ENCODE results near the gene AFG3L2. TPM values are rescaled to one million over a fixed set of nuclear protein-coding genes. Genes with fewer than 3 reads are reported as not detected.

AFG3L2 gene
- total and polyA plus RNA-seq, 2 experiments from 2014 or later, result 50.3 to 105 TPM

DNA sequence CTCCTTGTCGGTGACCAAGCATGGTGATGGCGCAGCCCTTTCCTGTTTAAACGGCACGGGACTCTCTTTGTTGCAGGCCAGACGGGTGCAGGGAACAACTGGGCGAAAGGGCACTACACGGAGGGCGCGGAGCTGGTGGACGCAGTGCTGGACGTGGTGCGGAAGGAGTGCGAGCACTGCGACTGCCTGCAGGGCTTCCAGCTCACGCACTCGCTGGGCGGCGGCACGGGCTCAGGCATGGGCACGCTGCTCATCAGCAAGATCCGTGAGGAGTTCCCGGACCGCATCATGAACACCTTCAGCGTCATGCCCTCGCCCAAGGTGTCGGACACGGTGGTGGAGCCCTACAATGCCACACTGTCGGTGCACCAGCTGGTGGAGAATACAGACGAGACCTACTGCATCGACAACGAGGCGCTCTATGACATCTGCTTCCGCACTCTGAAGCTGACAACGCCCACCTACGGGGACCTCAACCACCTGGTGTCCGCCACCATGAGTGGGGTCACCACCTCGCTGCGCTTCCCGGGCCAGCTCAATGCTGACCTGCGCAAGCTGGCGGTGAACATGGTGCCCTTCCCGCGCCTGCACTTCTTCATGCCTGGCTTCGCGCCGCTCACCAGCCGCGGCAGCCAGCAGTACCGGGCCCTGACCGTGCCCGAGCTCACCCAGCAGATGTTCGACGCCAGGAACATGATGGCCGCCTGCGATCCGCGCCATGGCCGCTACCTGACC, 51.9 kb downstream of the AFG3L2 start:
- no peak overlapping the region for H3K4me3 ChIP-seq
- Mint-ChIP-seq H3K36me3 (ENCODE audit: low read depth) (peaks cover 74% of the 10 kb centered on the region), H3K27me3 (ENCODE audit: insufficient read depth, low read depth, poor library complexity) (no peaks in the 10 kb centered on the region), H3K4me1 (peaks cover 7% of the 10 kb centered on the region; the same call in 2 of the 3 replicates), H3K9me3 (no peaks in the 10 kb centered on the region), H3K27ac (no peak overlapping the region), H3K4me3 (no peak overlapping the region)
- peaks cover 10% of the 10 kb centered on the region for H4K20me1 ChIP-seq (replicated peaks; ENCODE audit: insufficient read depth)
- no peaks in the 10 kb centered on the region for H3K9me2 ChIP-seq (ENCODE audit: insufficient read depth)
- peaks cover 24% of the 10 kb centered on the region for H3F3A ChIP-seq (replicated peaks; ENCODE audit: low read depth)
- H3K36me3 ChIP-seq (ENCODE audit: insufficient read depth), result peaks cover 13% of the 10 kb centered on the region
- TF ChIP-seq, protein P1, sequence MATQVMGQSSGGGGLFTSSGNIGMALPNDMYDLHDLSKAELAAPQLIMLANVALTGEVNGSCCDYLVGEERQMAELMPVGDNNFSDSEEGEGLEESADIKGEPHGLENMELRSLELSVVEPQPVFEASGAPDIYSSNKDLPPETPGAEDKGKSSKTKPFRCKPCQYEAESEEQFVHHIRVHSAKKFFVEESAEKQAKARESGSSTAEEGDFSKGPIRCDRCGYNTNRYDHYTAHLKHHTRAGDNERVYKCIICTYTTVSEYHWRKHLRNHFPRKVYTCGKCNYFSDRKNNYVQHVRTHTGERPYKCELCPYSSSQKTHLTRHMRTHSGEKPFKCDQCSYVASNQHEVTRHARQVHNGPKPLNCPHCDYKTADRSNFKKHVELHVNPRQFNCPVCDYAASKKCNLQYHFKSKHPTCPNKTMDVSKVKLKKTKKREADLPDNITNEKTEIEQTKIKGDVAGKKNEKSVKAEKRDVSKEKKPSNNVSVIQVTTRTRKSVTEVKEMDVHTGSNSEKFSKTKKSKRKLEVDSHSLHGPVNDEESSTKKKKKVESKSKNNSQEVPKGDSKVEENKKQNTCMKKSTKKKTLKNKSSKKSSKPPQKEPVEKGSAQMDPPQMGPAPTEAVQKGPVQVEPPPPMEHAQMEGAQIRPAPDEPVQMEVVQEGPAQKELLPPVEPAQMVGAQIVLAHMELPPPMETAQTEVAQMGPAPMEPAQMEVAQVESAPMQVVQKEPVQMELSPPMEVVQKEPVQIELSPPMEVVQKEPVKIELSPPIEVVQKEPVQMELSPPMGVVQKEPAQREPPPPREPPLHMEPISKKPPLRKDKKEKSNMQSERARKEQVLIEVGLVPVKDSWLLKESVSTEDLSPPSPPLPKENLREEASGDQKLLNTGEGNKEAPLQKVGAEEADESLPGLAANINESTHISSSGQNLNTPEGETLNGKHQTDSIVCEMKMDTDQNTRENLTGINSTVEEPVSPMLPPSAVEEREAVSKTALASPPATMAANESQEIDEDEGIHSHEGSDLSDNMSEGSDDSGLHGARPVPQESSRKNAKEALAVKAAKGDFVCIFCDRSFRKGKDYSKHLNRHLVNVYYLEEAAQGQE (IDR thresholded peaks at IDR 0.05; ENCODE audit: unreplicated experiment), result no peak
- TF ChIP-seq EZH2 (IDR thresholded peaks at IDR 0.05; ENCODE audit: low read depth, unreplicated experiment), result no peak
- TF ChIP-seq, protein P2, sequence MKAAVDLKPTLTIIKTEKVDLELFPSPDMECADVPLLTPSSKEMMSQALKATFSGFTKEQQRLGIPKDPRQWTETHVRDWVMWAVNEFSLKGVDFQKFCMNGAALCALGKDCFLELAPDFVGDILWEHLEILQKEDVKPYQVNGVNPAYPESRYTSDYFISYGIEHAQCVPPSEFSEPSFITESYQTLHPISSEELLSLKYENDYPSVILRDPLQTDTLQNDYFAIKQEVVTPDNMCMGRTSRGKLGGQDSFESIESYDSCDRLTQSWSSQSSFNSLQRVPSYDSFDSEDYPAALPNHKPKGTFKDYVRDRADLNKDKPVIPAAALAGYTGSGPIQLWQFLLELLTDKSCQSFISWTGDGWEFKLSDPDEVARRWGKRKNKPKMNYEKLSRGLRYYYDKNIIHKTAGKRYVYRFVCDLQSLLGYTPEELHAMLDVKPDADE (IDR thresholded peaks at IDR 0.05), result no peak
- TF ChIP-seq STAT1 (IDR thresholded peaks at IDR 0.05; ENCODE audit: unreplicated experiment), result no peak
- no peak for TF ChIP-seq CREB1 (CRISPR knock-in tag; IDR thresholded peaks at IDR 0.05; ENCODE audit: low read depth)
- no peak for TF ChIP-seq EZH2phosphoT487 (IDR thresholded peaks at IDR 0.05; ENCODE audit: unreplicated experiment)
- no peak for TF ChIP-seq ZNF331 (CRISPR knock-in tag; IDR thresholded peaks at IDR 0.05; ENCODE audit: low read depth)
- TF ChIP-seq, protein P3, sequence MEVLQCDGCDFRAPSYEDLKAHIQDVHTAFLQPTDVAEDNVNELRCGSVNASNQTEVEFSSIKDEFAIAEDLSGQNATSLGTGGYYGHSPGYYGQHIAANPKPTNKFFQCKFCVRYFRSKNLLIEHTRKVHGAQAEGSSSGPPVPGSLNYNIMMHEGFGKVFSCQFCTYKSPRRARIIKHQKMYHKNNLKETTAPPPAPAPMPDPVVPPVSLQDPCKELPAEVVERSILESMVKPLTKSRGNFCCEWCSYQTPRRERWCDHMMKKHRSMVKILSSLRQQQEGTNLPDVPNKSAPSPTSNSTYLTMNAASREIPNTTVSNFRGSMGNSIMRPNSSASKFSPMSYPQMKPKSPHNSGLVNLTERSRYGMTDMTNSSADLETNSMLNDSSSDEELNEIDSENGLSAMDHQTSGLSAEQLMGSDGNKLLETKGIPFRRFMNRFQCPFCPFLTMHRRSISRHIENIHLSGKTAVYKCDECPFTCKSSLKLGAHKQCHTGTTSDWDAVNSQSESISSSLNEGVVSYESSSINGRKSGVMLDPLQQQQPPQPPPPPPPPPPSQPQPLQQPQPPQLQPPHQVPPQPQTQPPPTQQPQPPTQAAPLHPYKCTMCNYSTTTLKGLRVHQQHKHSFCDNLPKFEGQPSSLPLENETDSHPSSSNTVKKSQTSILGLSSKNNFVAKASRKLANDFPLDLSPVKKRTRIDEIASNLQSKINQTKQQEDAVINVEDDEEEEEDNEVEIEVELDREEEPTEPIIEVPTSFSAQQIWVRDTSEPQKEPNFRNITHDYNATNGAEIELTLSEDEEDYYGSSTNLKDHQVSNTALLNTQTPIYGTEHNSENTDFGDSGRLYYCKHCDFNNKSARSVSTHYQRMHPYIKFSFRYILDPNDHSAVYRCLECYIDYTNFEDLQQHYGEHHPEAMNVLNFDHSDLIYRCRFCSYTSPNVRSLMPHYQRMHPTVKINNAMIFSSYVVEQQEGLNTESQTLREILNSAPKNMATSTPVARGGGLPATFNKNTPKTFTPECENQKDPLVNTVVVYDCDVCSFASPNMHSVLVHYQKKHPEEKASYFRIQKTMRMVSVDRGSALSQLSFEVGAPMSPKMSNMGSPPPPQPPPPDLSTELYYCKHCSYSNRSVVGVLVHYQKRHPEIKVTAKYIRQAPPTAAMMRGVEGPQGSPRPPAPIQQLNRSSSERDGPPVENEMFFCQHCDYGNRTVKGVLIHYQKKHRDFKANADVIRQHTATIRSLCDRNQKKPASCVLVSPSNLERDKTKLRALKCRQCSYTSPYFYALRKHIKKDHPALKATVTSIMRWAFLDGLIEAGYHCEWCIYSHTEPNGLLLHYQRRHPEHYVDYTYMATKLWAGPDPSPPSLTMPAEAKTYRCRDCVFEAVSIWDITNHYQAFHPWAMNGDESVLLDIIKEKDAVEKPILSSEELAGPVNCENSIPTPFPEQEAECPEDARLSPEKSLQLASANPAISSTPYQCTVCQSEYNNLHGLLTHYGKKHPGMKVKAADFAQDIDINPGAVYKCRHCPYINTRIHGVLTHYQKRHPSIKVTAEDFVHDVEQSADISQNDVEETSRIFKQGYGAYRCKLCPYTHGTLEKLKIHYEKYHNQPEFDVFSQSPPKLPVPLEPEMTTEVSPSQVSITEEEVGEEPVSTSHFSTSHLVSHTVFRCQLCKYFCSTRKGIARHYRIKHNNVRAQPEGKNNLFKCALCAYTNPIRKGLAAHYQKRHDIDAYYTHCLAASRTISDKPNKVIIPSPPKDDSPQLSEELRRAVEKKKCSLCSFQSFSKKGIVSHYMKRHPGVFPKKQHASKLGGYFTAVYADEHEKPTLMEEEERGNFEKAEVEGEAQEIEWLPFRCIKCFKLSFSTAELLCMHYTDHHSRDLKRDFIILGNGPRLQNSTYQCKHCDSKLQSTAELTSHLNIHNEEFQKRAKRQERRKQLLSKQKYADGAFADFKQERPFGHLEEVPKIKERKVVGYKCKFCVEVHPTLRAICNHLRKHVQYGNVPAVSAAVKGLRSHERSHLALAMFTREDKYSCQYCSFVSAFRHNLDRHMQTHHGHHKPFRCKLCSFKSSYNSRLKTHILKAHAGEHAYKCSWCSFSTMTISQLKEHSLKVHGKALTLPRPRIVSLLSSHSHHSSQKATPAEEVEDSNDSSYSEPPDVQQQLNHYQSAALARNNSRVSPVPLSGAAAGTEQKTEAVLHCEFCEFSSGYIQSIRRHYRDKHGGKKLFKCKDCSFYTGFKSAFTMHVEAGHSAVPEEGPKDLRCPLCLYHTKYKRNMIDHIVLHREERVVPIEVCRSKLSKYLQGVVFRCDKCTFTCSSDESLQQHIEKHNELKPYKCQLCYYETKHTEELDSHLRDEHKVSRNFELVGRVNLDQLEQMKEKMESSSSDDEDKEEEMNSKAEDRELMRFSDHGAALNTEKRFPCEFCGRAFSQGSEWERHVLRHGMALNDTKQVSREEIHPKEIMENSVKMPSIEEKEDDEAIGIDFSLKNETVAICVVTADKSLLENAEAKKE (CRISPR knock-in tag; IDR thresholded peaks at IDR 0.05), result no peak
- TF ChIP-seq POLR2AphosphoS5 (IDR thresholded peaks at IDR 0.05; ENCODE audit: low read depth), result no peak
- TF ChIP-seq, protein P4, sequence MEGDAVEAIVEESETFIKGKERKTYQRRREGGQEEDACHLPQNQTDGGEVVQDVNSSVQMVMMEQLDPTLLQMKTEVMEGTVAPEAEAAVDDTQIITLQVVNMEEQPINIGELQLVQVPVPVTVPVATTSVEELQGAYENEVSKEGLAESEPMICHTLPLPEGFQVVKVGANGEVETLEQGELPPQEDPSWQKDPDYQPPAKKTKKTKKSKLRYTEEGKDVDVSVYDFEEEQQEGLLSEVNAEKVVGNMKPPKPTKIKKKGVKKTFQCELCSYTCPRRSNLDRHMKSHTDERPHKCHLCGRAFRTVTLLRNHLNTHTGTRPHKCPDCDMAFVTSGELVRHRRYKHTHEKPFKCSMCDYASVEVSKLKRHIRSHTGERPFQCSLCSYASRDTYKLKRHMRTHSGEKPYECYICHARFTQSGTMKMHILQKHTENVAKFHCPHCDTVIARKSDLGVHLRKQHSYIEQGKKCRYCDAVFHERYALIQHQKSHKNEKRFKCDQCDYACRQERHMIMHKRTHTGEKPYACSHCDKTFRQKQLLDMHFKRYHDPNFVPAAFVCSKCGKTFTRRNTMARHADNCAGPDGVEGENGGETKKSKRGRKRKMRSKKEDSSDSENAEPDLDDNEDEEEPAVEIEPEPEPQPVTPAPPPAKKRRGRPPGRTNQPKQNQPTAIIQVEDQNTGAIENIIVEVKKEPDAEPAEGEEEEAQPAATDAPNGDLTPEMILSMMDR (conservative IDR thresholded peaks at IDR 0.05; ENCODE audit: low read depth in 2 of 2), result no peak
- no peak for TF ChIP-seq ZNF114 (CRISPR knock-in tag; IDR thresholded peaks at IDR 0.05)
- no peak for TF ChIP-seq JUNB (IDR thresholded peaks at IDR 0.05; ENCODE audit: unreplicated experiment)
- H3K79me2 ChIP-seq (replicated peaks; ENCODE audit: insufficient read depth), result peaks cover 38% of the 10 kb centered on the region
- no peak overlapping the region for H2AFZ ChIP-seq
- DNase-seq (ENCODE audit: low spot score) (no peak), ATAC-seq (no peak)
- no peak overlapping the region for H3K27ac ChIP-seq (ENCODE audit: low read depth)
- H3K27me3 ChIP-seq (ENCODE audit: insufficient read depth), result no peaks in the 10 kb centered on the region
- no peak overlapping the region for H3K4me2 ChIP-seq
- H3K4me1 ChIP-seq (ENCODE audit: insufficient read depth), result no peaks in the 10 kb centered on the region; the same call in 1 of the 2 replicates
